ENCODE measurements around the gene IGF1R. TPM values are rescaled to one million over a fixed set of nuclear protein-coding genes. Genes with fewer than 3 reads are reported as not detected.
"Not testable (repeated sequence)": the region's sequence is repeated elsewhere in the genome, so short reads cannot be mapped to it uniquely, and the experiment has no call there.

IGF1R gene
- total RNA-seq, 5 donors from 2014 or later (not counting 1 experiment from before 2014, with no cell fraction given): 40.3 to 97.2 (median 79.4) TPM

DNA sequence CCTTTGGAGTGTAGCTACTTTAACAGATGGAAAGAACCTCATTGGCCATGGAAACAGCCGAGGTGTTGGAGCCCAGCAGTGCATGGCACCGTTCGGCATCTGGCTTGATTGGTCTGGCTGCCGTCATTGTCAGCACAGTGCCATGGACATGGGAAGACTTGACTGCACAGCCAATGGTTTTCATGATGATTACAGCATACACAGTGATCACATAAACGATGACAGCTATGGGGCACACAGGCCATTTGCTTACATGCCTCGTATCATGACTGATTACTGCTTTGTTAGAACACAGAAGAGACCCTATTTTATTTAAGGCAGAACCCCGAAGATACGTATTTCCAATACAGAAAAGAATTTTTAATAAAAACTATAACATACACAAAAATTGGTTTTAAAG, 315.1 kb downstream of the IGF1R start:
- Mint-ChIP-seq H3K4me1 (peaks cover 0 to 4% (median 0%) of the 10 kb centered on the region in 3 donors), H3K4me3 (no peak overlapping the region), H3K36me3 (peaks cover 46% of the 10 kb centered on the region), H3K27me3 (peaks cover 0 to 2% of the 10 kb centered on the region in 2 donors), H3K9me3 (peaks cover 7 to 10% (median 9%) of the 10 kb centered on the region in 3 donors), H3K27ac (no peak overlapping the region)
- ChIA-PET CTCF (no interaction called here), POLR2A (no interaction called here)
- Histone ChIP-seq H3K4me1 (ENCODE audit: control insufficient read depth in 1 of 2, extremely low read depth in 1 of 2, insufficient read depth in 2 of 2, low read length in 2 of 2) (no peaks in the 10 kb centered on the region), H3K27me3 (replicated peaks in 1 of 2; ENCODE audit: control insufficient read depth in 2 of 2, extremely low read depth in 1 of 2, insufficient read depth in 2 of 2, low read length in 1 of 2) (no peaks in the 10 kb centered on the region), H3K36me3 (ENCODE audit: control insufficient read depth in 2 of 2, extremely low read depth in 1 of 2, insufficient read depth in 1 of 2, low read length in 1 of 2) (peaks cover 18 to 20% of the 10 kb centered on the region in 2 donors), H3K9me3 (no peaks in the 10 kb centered on the region), H3K4me3 (ENCODE audit: control insufficient read depth in 1 of 2, extremely low read depth in 1 of 2, low read length in 1 of 2) (no peak overlapping the region), H3K27ac (ENCODE audit: low read length) (no peak overlapping the region)
- ATAC-seq (replicated peaks in 1 of 4): no peak
- no peak for DNase-seq
- WGBS (ENCODE audit: insufficient coverage): 92% methylated on average over 5 of the region's 8 CpGs

DNA sequence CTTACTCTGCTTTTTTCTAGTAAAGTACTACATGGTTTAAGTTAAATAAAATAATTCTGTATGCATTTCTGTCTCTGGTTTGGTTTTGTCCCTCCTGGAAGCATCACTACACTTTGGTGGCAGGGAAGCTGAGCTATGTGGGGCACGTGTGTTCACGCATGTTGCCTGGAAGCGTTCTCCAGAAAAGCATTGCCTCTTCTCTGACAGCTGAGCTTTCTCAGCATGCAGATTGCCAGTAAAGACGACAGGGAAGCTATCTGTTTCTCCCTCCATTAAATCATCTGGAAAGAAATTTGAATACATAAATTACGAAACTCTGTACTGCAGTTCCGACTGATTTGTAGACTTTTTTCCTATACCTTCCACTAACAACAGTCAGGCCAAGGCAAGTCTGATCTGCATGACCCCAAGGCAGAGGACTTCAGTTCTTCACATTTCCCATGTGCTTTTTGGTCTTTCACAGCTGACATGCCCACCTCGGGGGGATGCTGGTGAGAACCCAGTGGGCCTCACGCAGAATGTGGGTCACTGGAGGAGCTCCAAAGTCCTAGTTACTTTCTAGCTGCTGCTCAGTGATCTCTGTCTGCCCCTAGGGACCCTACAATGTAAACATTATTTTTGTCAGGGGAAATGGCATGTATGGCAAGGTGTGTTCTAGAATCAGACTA, 316.3 kb downstream of the IGF1R start:
- Histone ChIP-seq H3K4me3 (ENCODE audit: control insufficient read depth in 1 of 2, extremely low read depth in 1 of 2, low read length in 1 of 2) (no peak overlapping the region), H3K36me3 (ENCODE audit: control insufficient read depth in 2 of 2, extremely low read depth in 1 of 2, insufficient read depth in 1 of 2, low read length in 1 of 2) (peaks cover 14 to 20% of the 10 kb centered on the region in 2 donors), H3K27ac (ENCODE audit: low read length) (no peak overlapping the region), H3K27me3 (replicated peaks in 1 of 2; ENCODE audit: control insufficient read depth in 2 of 2, extremely low read depth in 1 of 2, insufficient read depth in 2 of 2, low read length in 1 of 2) (peaks cover 0 to 3% of the 10 kb centered on the region in 2 experiments), H3K9me3 (no peaks in the 10 kb centered on the region), H3K4me1 (ENCODE audit: control insufficient read depth in 1 of 2, extremely low read depth in 1 of 2, insufficient read depth in 2 of 2, low read length in 2 of 2) (no peaks in the 10 kb centered on the region)
- no peak overlapping the region for H3K27ac Mint-ChIP-seq
- H3K9me3 Mint-ChIP-seq: peaks cover 7 to 10% (median 9%) of the 10 kb centered on the region in 3 donors
- no peak for ATAC-seq (replicated peaks in 1 of 4)
- CTCF ChIA-PET: interaction anchor here in 1 of 2 donors (0.6 kb wide), 1 partner anchor 387 kb away, joined by 10 read pairs; no protein-coding TSS in a partner anchor
- peaks cover 36% of the 10 kb centered on the region for H3K36me3 Mint-ChIP-seq
- no peaks in the 10 kb centered on the region for H3K4me1 Mint-ChIP-seq
- peaks cover 0 to 10% of the 10 kb centered on the region in 2 donors for H3K27me3 Mint-ChIP-seq
- DNase-seq: no peak
- H3K4me3 Mint-ChIP-seq: no peak overlapping the region
- 89% methylated on average over 8 of the region's 8 CpGs for WGBS (ENCODE audit: insufficient coverage)
- POLR2A ChIA-PET: no interaction called here

DNA sequence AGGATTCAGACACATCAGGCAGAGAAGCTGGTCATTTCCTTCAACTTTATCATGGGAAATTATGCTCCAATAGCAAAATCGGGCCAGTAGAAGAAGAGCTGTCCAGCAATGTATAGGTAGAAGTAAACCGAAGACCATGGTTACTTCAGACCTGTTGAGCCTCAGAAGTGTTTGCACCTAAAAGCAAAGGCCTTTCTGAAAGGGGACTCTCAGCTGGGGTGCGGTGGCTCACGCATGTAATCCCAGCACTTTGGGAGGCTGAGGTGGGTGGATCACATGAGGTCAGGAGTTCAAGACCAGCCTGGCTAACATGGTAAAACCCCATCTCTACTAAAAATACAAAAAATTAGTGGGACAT, 316.8 kb downstream of the IGF1R start:
- CTCF ChIA-PET: interaction anchor here in 1 of 2 donors (0.6 kb wide), 1 partner anchor 388 kb away, joined by 10 read pairs; no protein-coding TSS in a partner anchor
- peaks cover 30% of the 10 kb centered on the region for H3K36me3 Mint-ChIP-seq
- not testable (repeated sequence) for H3K4me1 Mint-ChIP-seq

DNA sequence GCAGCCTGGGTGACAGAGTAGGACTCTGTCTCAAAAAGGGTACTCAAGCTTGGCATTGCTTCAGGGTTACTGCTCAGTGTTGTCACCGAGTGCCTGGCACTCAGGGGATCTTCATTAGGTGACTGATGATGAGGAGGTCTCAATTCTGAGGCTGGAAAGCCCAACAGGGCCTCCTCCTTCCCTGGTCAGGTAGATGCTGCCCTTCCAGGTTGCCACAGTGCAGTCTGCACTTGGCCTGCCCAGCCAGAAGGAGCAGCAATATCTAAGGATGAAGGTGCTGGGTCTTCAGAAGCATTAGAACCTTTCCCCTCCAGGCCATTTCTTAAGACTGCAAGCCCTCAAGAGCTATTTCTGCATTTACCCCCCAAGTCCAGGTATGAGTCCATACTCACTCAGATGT, 317.3 kb downstream of the IGF1R start:
- WGBS (ENCODE audit: insufficient coverage): 60% methylated on average over 1 of the region's 1 CpG
- Histone ChIP-seq H3K9me3 (no peaks in the 10 kb centered on the region), H3K4me3 (ENCODE audit: control insufficient read depth in 1 of 2, extremely low read depth in 1 of 2, low read length in 1 of 2) (no peak overlapping the region), H3K27me3 (replicated peaks in 1 of 2; ENCODE audit: control insufficient read depth in 2 of 2, extremely low read depth in 1 of 2, insufficient read depth in 2 of 2, low read length in 1 of 2) (peaks cover 0 to 3% of the 10 kb centered on the region in 2 experiments), H3K4me1 (ENCODE audit: control insufficient read depth in 1 of 2, extremely low read depth in 1 of 2, insufficient read depth in 2 of 2, low read length in 2 of 2) (no peaks in the 10 kb centered on the region), H3K27ac (ENCODE audit: low read length) (no peak overlapping the region), H3K36me3 (ENCODE audit: control insufficient read depth in 2 of 2, extremely low read depth in 1 of 2, insufficient read depth in 1 of 2, low read length in 1 of 2) (peaks cover 12 to 13% of the 10 kb centered on the region in 2 donors)
- Mint-ChIP-seq H3K27ac (no peak overlapping the region), H3K4me1 (no peaks in the 10 kb centered on the region), H3K4me3 (no peak overlapping the region), H3K9me3 (peaks cover 7 to 10% (median 9%) of the 10 kb centered on the region in 3 donors), H3K27me3 (peaks cover 0 to 10% of the 10 kb centered on the region in 2 donors), H3K36me3 (peaks cover 28% of the 10 kb centered on the region)
- ATAC-seq (replicated peaks in 1 of 4) (no peak), DNase-seq (no peak)
- POLR2A ChIA-PET: no interaction called here
- CTCF ChIA-PET: no interaction called here

More for the DNA sequence above, 316.8 kb downstream of the IGF1R start:
- H3K9me3 ChIP-seq; H3K4me3 Mint-ChIP-seq; H3K27ac Mint-ChIP-seq; POLR2A ChIA-PET; H3K4me1 ChIP-seq (ENCODE audit: control insufficient read depth in 1 of 2, extremely low read depth in 1 of 2, insufficient read depth in 2 of 2, low read length in 2 of 2); ATAC-seq (replicated peaks in 1 of 4); H3K27ac ChIP-seq (ENCODE audit: low read length); H3K27me3 ChIP-seq (replicated peaks in 1 of 2; ENCODE audit: control insufficient read depth in 2 of 2, extremely low read depth in 1 of 2, insufficient read depth in 2 of 2, low read length in 1 of 2); DNase-seq; H3K4me3 ChIP-seq (ENCODE audit: control insufficient read depth in 1 of 2, extremely low read depth in 1 of 2, low read length in 1 of 2): not testable (repeated sequence)
- Mint-ChIP-seq H3K9me3 (peaks cover 7 to 10% (median 9%) of the 10 kb centered on the region in 3 donors), H3K27me3 (peaks cover 0 to 10% of the 10 kb centered on the region in 2 donors)
- H3K36me3 ChIP-seq (ENCODE audit: control insufficient read depth in 2 of 2, extremely low read depth in 1 of 2, insufficient read depth in 1 of 2, low read length in 1 of 2): peaks cover 14 to 18% of the 10 kb centered on the region in 2 donors
- 67% methylated on average over 2 of the region's 4 CpGs for WGBS (ENCODE audit: insufficient coverage)

DNA sequence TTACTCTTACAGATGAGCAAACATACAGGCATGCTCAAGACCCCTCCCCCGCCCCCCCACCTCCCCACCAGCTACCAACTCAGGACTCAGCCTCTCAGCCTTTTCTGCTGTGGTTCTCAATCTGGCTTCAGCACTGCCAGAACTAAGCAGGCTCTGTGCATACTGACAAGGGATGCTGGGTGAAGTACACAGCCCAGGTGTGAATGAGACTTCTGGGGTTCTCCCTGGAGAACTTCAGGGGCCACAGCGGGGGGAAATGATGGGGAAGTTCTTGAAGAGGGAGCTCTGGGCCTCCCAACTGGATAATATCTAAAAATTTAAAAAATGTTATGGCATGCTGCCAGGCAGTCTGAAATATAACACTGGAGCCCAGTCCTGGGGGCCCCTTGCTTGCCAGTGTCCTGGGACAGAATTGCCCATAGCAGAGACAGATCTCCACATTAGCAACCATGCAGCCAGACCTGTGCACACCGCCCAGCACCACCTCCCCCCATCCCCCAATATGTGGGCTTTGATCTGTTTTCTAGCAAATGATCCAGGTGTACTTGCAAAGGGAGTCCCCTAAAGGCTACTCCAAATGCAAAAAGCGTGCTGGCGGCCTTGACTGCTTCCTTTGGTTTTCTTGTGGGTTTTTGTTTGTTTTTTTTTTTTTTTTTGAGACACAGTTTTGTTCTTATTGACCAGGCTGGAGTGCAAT, 317.9 kb downstream of the IGF1R start:
- Mint-ChIP-seq H3K27ac (no peak overlapping the region), H3K4me3 (no peak overlapping the region), H3K4me1 (no peaks in the 10 kb centered on the region), H3K27me3 (peaks cover 0 to 10% of the 10 kb centered on the region in 2 donors), H3K36me3 (peaks cover 22% of the 10 kb centered on the region), H3K9me3 (peaks cover 5 to 6% (median 6%) of the 10 kb centered on the region in 3 donors)
- H3K4me1 ChIP-seq (ENCODE audit: control insufficient read depth in 1 of 2, extremely low read depth in 1 of 2, insufficient read depth in 2 of 2, low read length in 2 of 2): no peaks in the 10 kb centered on the region
- no peaks in the 10 kb centered on the region for H3K9me3 ChIP-seq
- no peak overlapping the region for H3K4me3 ChIP-seq (ENCODE audit: control insufficient read depth in 1 of 2, extremely low read depth in 1 of 2, low read length in 1 of 2)
- no peak for DNase-seq
- no peak for ATAC-seq (replicated peaks in 1 of 4)
- CTCF ChIA-PET: no interaction called here
- peaks cover 9% of the 10 kb centered on the region in 2 donors for H3K36me3 ChIP-seq (ENCODE audit: control insufficient read depth in 2 of 2, extremely low read depth in 1 of 2, insufficient read depth in 1 of 2, low read length in 1 of 2)
- POLR2A ChIA-PET: interaction anchor here in 1 of 2 donors (0.6 kb wide), 1 partner anchor 178 kb away, joined by 4 read pairs; no protein-coding TSS in a partner anchor
- H3K27me3 ChIP-seq (replicated peaks in 1 of 2; ENCODE audit: control insufficient read depth in 2 of 2, extremely low read depth in 1 of 2, insufficient read depth in 2 of 2, low read length in 1 of 2): peaks cover 0 to 3% of the 10 kb centered on the region in 2 experiments
- WGBS (ENCODE audit: insufficient coverage): 80% methylated on average over 1 of the region's 5 CpGs
- no peak overlapping the region for H3K27ac ChIP-seq (ENCODE audit: low read length)

DNA sequence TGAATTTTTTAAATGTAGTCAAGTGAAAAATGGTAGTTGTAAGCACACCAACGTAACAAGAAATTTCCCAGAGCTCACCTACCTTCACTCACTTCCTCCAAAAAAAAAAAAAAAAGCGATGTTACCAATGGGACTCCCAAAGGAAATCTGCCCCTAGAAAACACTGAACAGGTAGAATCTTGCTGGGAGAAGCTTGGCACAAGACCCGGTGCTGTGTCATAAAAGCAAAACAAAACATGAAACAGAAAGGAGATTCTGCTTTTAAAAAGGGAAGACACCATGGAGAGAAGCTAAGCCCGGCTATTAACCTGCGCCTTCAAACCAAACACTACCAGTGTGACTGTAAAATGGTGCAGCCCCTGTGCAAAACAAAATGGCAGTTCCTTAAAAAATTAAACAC, 318.8 kb downstream of the IGF1R start:
- CTCF ChIA-PET: no interaction called here
- Mint-ChIP-seq H3K27me3 (peaks cover 0 to 10% of the 10 kb centered on the region in 2 donors), H3K27ac (no peak overlapping the region), H3K4me1 (no peaks in the 10 kb centered on the region), H3K4me3 (no peak overlapping the region), H3K9me3 (no peaks in the 10 kb centered on the region), H3K36me3 (peaks cover 15% of the 10 kb centered on the region)
- Histone ChIP-seq H3K36me3 (ENCODE audit: control insufficient read depth in 2 of 2, extremely low read depth in 1 of 2, insufficient read depth in 1 of 2, low read length in 1 of 2) (peaks cover 2 to 3% of the 10 kb centered on the region in 2 donors), H3K4me3 (ENCODE audit: control insufficient read depth in 1 of 2, extremely low read depth in 1 of 2, low read length in 1 of 2) (no peak overlapping the region), H3K4me1 (ENCODE audit: control insufficient read depth in 1 of 2, extremely low read depth in 1 of 2, insufficient read depth in 2 of 2, low read length in 2 of 2) (no peaks in the 10 kb centered on the region), H3K27me3 (replicated peaks in 1 of 2; ENCODE audit: control insufficient read depth in 2 of 2, extremely low read depth in 1 of 2, insufficient read depth in 2 of 2, low read length in 1 of 2) (peaks cover 0 to 3% of the 10 kb centered on the region in 2 experiments), H3K27ac (ENCODE audit: low read length) (no peak overlapping the region), H3K9me3 (no peaks in the 10 kb centered on the region)
- DNase-seq (no peak), ATAC-seq (replicated peaks in 1 of 4) (no peak)
- WGBS (ENCODE audit: insufficient coverage): 100% methylated on average over 2 of the region's 5 CpGs
- POLR2A ChIA-PET: interaction anchor here in 1 of 2 donors (0.6 kb wide), 1 partner anchor 177 kb away, joined by 4 read pairs; no protein-coding TSS in a partner anchor
